ENCODE results near the gene KAT7.

The KAT7 gene

DNA sequence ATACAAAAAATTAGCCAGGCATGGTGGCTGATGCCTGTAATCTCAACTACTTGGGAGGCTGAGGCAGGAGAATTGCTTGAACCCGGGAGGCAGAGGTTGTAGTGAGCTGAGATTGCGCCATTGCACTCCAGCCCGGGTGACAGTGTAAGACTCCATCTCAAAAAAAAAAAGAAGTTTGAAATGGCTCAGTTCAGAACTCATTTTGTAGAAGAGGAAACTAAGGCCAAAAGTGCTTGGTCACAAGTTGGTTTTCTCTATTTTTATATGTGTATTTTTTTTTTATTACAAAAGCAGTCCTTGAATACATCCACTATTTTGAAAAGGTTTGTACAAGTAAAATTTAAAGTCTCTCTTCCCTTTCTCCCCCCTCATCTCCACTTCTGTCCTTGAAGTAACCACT, 53.9 kb downstream of the KAT7 start:
- no peak for DNase-seq (ENCODE audit: low read depth in 2 of 2)

- no peak for DNase-seq (ENCODE audit: low read depth in 2 of 2)
Measured at GRCh38 chr17:49842846-49843245, 54.4 kb downstream of the KAT7 start.

GRCh38 chr17:49843774-49844350, 55.4 kb downstream of the KAT7 start:
- no peak for DNase-seq (ENCODE audit: low read depth in 2 of 2)

DNA sequence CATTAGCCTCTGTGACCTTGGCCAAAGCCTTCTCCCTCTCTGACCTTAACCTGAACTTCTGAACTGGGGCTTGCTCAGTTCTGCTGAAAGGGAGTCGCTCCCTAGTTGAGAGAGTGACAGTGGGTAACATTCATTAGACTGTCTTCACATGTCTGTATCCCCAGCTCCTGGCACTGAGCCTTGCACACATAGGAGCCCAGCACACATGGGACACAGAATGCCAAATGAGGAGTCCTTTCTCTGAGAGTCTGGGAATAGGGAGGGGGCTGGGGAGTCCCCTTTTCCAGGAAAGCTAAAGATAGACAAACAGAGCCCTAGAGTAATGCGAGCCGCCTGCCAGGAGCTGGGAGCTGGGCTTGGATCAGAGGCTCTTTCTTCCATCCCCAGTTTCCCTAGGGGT, 56.8 kb downstream of the KAT7 start:
- peak in 1 of 2 experiments; percentile 7 for DNase-seq (ENCODE audit: low read depth in 2 of 2)

GRCh38 chr17:49846938-49847712, 58.6 kb downstream of the KAT7 start:
- no peak for DNase-seq (ENCODE audit: low read depth in 2 of 2)

DNA sequence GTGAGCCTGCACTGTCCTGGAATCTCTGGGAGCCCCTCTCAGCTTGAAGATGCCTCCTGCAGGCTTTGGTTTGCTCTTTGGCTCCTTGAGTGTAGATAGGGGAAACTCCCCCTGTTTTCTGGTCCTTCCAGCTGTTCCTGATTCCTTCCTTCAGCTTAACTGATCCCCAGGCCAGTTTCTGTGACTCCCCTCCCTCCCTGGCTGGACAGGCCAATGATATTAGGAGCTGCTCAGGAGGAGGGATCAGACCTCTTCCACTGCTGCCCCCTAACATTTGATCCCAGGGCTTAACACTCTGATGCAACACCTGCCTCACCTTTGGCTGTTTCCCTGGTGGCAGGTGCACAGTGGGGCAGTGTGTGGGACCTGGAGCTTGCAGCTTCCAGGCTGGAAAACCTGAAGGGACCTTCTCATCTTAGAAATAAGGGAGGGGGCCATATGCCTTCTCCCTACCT, 59.6 kb downstream of the KAT7 start, which contains the start of gene TAC4:
Gene TAC4 (minus strand): TSS at position 51 of the 455 bp plus-strand sequence. CDS start 52 bp downstream, outside the sequence.
- DNase-seq (ENCODE audit: low read depth in 2 of 2) = no peak

GRCh38 chr17:49848739-49849138, 60.3 kb downstream of the KAT7 start:
- DNase-seq (ENCODE audit: low read depth in 2 of 2) = no peak

DNA sequence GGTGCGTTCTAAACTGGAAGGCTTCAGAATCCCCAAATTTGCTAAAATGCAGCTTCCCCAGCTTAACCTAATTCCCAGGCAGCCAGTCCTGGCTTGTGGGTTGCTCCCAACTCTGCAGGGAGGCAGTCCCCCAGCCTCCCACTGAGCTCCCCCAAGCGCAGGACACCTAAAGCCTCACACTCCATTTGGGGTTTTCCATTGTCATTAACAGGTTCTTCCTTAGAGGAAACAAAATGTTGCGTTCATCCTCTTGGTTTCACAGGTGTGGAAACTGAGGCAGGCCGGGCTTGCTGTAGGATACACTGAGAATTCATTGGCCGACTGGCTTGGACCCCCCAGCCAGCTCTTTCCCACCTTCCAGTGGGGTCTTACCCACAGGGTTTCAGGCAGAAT, 61.7 kb downstream of the KAT7 start:
- DNase-seq (ENCODE audit: low read depth in 2 of 2) = no peak

GRCh38 chr17:49850772-49851386, 62.4 kb downstream of the KAT7 start:
- DNase-seq (ENCODE audit: low read depth in 2 of 2) = no peak

DNA sequence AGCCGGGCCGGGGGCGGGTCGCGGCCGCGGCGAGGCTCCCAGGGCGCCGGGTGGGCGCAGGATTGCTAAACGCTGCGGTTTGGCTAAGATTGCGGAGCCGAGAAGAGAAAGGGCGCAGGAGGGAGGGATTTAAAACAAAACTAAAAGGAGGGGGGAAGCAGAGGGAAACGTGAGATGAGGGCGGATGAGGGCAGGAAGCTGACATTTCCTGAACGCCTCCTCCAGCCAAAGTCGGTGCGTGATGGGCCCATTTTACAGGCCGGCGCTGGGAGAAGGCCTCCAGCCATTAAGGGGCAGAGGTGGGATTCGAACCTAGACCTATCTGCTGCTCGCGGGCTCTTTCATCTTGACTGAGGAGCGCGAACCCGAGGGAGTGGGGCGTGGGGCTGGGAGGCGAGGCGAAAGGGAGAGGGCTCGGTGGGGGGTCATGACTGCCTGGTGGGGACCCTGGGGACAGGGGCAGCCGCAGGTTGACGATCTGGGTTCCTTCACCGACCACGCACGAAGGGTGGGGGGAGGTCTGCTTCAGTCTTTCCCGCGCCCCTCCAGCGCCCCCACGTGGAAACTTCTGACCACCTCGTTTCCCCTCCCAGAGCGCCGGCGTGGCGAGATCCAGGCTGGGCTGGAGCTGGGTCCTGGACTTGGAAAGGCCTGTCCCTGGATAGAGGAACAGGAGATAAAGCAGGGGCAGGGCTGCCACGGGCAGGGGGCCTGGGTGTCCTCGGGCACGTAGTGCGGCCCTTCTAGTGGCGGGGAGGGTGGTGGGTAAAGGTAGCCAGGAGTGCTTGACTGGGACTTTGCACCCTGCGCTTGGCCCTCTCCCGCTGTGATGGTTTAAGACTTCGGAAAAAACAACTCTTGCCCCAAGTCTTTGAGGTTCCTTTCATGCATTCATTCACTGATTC, 63.2 kb downstream of the KAT7 start:
- peak; percentile 30 to 34 for DNase-seq (ENCODE audit: low read depth in 2 of 2)

- DNase-seq (ENCODE audit: low read depth in 2 of 2) = no peak
Measured at GRCh38 chr17:49853470-49854015, 65.1 kb downstream of the KAT7 start.

DNA sequence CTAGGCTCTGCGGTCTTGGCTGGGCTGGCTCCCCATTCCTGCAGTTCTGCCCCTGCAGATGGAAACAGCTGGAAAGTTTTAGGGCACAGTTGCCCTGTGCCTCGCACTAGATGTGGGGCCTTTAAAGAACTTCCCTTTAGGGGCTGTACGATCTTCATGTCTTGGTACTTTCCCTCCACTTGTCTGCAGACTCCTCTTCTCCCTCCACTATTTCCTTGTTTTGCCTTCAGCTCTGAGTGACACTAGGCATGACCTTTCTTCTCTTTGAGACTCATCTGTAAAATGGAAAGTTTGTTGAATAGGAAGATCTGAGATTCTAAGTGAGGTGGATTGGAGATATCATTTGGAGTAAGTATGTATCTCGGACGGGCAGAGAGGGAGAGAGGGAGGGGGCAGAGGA, 65.6 kb downstream of the KAT7 start:
- DNase-seq (ENCODE audit: low read depth in 2 of 2) = no peak

DNA sequence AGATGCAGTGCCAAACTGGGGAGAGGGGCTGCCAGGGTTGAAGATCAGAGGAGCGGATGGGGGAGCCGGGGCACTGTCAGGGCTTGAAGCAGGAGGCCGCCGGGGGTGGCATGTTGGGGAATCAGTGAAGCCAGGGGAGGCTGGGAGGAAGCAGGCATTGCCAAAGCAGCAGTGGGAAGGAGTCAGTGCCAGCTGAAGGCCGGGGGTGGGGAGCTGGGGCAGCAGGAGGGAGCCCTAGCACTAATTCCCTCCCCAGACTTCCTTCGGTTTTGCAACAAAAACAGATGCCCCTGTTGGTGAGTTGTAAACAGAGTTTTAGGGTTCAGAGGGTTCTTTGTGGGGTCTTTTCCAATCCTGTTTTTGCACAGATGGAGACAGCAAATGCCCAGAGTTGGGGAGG, 70.3 kb downstream of the KAT7 start:
- DNase-seq (ENCODE audit: low read depth in 2 of 2) = no peak

DNA sequence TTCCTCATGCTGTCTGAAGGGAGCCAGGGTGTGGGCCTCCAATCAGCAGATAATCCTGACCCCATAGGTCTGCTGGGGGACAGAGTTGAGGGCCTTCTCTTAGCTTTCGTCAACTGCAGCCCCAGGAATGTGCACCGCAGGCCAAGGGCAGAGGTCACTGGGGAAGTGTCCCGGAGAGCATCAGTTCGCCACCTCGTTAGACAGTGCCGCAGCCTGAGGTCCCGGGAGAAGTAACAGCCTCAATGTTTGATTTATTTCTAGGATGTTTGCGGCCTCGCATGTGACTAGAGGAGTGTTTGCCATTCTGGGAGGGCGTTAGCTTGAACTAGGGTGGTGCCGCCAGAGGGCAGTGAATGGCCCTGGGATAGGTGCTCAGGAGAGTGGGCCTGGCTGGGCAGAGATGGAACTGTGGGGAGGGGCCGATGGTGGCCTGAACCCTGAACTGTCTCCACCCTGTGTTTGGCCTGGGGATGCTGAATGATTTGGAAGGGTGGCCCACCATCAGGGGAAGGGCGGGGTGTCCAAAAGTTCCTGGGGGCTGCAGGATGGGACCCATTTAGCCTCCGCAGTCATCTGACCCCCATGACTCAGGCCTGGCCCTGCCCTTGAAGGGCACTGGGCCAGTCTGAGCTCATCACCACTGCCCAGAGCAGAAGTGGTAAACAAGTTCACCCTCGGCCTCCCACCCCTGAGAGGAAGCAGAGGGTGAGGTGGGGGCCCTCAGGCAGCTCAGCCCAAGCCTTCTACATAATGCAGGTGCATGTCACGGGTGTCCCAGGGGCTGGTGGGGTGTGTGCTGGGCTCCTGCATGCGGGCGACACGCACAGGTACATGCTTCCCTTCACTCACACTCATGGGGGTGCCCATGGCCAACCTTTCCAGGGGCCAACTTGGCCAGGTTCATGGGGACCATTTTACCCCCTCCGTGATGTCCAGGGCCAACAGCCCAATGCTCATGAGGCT, 71.8 kb downstream of the KAT7 start:
- no peak for DNase-seq (ENCODE audit: low read depth in 2 of 2)

DNA sequence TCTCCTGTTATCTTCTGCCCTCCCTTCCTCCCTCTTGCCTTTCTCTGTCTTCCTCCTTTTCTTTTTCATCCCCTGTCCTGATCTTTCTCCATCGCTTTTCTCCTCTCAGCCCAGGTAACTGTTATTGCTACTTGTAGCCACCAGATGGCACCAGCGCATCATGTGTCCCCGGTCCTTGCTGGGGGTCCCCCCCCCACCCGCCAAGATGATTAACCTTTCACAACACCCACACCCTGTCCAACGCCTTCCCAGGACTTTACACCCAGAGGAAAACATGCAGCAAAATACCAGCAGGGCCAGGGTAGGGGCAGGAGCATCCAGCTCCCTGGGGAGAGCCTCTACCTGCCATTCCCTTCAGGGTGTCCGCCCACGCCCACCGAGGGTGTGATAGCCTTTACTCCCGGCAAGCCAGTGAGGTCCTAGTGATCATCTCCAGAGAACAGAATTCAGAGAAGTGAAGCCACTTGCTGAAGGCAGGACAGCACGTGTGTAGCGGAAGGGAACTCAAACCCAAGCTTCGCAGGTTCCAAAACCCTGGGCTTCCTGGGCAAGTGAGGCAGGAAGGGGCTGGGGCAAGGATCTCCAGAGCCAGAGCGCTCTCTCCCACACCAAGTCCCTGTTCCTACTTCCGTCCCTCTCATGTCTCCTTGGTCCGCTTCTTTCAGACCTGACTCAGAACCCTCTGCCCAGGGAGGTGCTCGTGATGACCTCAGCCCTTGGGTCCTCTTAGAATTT, 72.8 kb downstream of the KAT7 start:
- DNase-seq (ENCODE audit: low read depth in 2 of 2) = peak in 1 of 2 experiments; percentile 3

- no peak for DNase-seq (ENCODE audit: low read depth in 2 of 2)
Measured at GRCh38 chr17:49862781-49863331, 74.4 kb downstream of the KAT7 start.

DNA sequence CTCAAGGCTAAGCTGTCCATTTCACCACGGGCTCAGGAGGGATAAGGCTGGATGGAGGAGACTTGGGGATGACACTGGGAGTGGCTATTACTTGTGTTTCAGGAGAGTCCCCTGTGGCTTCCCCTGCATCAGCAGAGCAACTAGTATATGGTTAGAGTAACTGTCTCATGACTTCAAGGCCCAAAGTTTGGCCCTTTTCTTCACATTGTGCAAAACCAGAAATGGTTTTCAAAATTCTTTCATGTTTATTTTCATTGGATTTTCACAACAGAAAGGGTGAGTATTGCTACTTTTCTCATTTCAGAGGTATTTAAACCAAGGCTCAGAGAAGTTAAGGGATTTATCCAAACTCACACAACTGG, 77.5 kb downstream of the KAT7 start:
- DNase-seq (ENCODE audit: low read depth in 2 of 2) = no peak

DNA sequence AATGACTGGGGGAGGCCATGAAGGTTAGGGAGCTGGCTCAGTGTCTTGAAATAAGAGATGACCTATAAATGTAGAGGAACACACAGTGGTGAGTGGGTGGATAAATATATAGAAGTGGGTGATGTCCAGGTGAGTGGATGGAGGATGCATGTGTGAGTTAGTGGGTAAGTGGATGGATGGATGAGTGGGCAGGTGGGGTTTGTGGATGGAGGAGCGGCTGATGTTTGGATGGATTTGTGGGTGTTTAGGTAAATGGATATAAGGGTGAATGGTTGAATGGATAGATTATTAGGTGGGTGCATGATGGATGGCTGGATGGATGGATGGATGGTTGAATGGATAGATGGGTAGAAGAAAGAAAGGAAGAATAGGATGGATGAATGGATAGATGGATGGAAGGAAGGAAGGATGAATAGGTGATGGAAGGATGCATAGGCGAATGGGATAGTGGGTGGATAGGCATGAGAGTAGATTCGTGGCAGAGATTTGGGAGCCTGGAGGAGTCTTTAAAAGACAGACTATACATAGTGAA, 78.5 kb downstream of the KAT7 start:
- DNase-seq (ENCODE audit: low read depth in 2 of 2) = no peak

DNA sequence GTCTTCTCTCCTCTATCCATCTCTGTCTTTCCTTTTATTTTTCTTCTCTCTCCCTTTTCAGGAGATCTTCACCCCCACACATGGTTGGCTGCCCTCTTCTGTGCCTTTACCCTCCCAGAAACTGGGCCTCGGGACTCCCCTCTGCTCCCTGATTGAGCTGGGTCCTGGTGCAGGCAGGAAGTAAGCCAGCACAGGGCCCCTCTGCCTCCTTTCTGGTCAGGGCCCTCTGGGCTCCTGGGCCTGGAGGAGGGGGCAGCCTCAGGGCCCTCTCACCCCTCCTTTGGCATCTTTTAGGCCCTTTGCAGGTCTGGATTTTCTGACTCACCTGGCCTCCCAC, 80.5 kb downstream of the KAT7 start:
- DNase-seq (ENCODE audit: low read depth in 2 of 2) = no peak
